SW480 (cell line): ENCODE measurements around the gene DYNC1I1.

Source experiments
- DNase-seq: peaks from one replicate; pipeline ENCODE4 v3.0.0-alpha.2; 2016; ENCODE audit warnings: low spot score

Gene DYNC1I1

GRCh38 chr7:95793658-95794057 is 21.3 kb downstream of the DYNC1I1 start:
- no peak for DNase-seq

- peak; percentile 62 for DNase-seq
These were observed 22.7 kb downstream of the DYNC1I1 start for GRCh38 chr7:95794917-95795515.

GRCh38 chr7:95796617-95797016 is 24.3 kb downstream of the DYNC1I1 start:
- no peak for DNase-seq

- DNase-seq = peak; percentile 44
These were observed 26.1 kb downstream of the DYNC1I1 start for GRCh38 chr7:95798401-95798930.

GRCh38 chr7:95800787-95801186 is 28.4 kb downstream of the DYNC1I1 start:
- no peak for DNase-seq

GRCh38 chr7:95802270-95802669 is 29.9 kb downstream of the DYNC1I1 start:
- DNase-seq = no peak

GRCh38 chr7:95804052-95804451 is 31.7 kb downstream of the DYNC1I1 start:
- no peak for DNase-seq

- DNase-seq = no peak
These were observed 33.6 kb downstream of the DYNC1I1 start for GRCh38 chr7:95805909-95806308.

GRCh38 chr7:95808396-95808795 is 36.0 kb downstream of the DYNC1I1 start:
- no peak for DNase-seq

GRCh38 chr7:95811846-95812445 is 39.6 kb downstream of the DYNC1I1 start:
- no peak for DNase-seq

GRCh38 chr7:95814721-95815120 is 42.4 kb downstream of the DYNC1I1 start:
- no peak for DNase-seq

GRCh38 chr7:95817866-95818640 is 45.7 kb downstream of the DYNC1I1 start:
- DNase-seq = no peak

- DNase-seq = no peak
These were observed 48.4 kb downstream of the DYNC1I1 start for GRCh38 chr7:95820778-95821177.

GRCh38 chr7:95822717-95823116 is 50.4 kb downstream of the DYNC1I1 start:
- DNase-seq = no peak

GRCh38 chr7:95824616-95825015 is 52.3 kb downstream of the DYNC1I1 start:
- no peak for DNase-seq

GRCh38 chr7:95828824-95829790 is 56.8 kb downstream of the DYNC1I1 start:
- DNase-seq = no peak

- peak; percentile 36 for DNase-seq
These were observed 68.9 kb downstream of the DYNC1I1 start for GRCh38 chr7:95840953-95841950.

GRCh38 chr7:95843286-95843685 is 70.9 kb downstream of the DYNC1I1 start:
- peak; percentile 41 for DNase-seq

- DNase-seq = no peak
These were observed 72.7 kb downstream of the DYNC1I1 start for GRCh38 chr7:95845007-95845406.

GRCh38 chr7:95847061-95847460 is 74.7 kb downstream of the DYNC1I1 start:
- no peak for DNase-seq

- no peak for DNase-seq
These were observed 87.1 kb downstream of the DYNC1I1 start for GRCh38 chr7:95859429-95859828.
